Measurements from ENCODE around the gene RPL23. TPM values are rescaled to one million over a fixed set of nuclear protein-coding genes. Genes with fewer than 3 reads are reported as not detected.

The RPL23 gene
- total RNA-seq, 1 experiment from 2014 or later, result 1,631 TPM

DNA sequence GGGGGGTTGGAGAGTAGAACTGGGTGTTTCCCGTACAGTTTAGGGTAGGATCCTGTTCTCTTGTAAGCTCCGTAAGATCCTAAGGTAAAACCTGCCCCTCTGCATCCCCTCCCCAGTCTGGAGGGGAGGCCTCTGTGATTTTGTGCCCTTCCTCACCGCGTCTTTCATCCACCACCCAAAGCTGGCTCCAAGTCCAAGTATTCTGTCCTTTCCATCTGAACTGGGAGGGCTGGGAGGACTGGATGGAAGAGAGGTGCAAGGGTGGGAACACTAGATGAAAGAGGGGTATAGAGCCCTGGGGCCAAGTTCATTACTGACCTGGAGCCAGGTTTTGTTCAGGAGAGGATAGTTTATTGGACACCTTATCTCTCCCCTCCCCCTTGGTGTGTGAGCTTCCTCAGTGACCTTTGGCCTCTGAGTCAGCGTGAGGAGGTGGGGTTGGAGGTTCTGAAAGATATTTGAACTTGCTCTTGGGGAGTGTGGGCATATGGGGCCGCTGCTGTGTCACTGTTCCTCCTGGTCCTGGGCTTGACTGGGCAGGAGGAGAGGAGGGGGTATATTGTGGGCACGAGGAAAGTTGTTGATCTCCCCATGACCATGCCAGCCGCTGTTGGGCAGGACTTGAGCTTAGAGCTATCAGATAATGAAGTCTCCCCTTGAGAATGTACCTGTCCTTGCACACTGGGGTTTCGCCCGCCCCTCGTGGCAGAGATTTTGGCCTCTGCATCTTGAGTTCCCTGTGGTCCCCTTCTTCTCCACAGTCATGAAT, 17.9 kb upstream of the RPL23 start:
- DNase-seq (ENCODE audit: low read depth, low spot score) (no peak), ATAC-seq (peak; percentile 22)
- Histone ChIP-seq H3K9me3 (ENCODE audit: control insufficient read depth in 1 of 2, insufficient read depth in 1 of 2, low read depth in 1 of 2, low read length in 2 of 2) (no peaks in the 10 kb centered on the region), H4K20me1 (ENCODE audit: insufficient read depth) (no peaks in the 10 kb centered on the region), H3K9ac (ENCODE audit: low read length) (peak overlapping the region; percentile 74), H3K27ac (ENCODE audit: low read depth, low read length) (peak overlapping the region; percentile 97), H3K4me3 (replicated peaks in 1 of 2; ENCODE audit: low read depth in 1 of 2, low read length in 2 of 2) (peak overlapping the region; percentile 83 to 98), H3K27me3 (ENCODE audit: insufficient read depth, low read length) (no peaks in the 10 kb centered on the region), H3K4me1 (ENCODE audit: control insufficient read depth in 1 of 2, insufficient read depth in 2 of 2, low read length in 2 of 2) (peaks cover 61 to 82% of the 10 kb centered on the region in 2 experiments), H3K36me3 (ENCODE audit: control insufficient read depth in 1 of 2, insufficient read depth in 2 of 2, low read length in 2 of 2) (no peaks in the 10 kb centered on the region), H3K79me2 (ENCODE audit: insufficient read depth, low read length) (peaks cover 61% of the 10 kb centered on the region), H3K9me2 (ENCODE audit: insufficient read depth) (no peaks in the 10 kb centered on the region), H2AFZ (ENCODE audit: low read depth, low read length, poor library complexity, severe bottlenecking) (no peak overlapping the region), H3K4me2 (ENCODE audit: low read length) (peak overlapping the region; percentile 85)
- BruUV-seq (replicated peaks), result no TSS peak
- CTCF ChIA-PET, result interaction anchor here (0.6 to 1.6 kb wide), 6 partner anchors 10 to 293 kb away, joined by 3 to 5 read pairs (median 3); no protein-coding TSS in a partner anchor
- RAD21 ChIA-PET (ENCODE audit: low non-redundant PET in 1 of 2, low total read pairs in 2 of 2, uncharacterized antibody in 2 of 2, unreplicated experiment in 2 of 2), result no interaction called here
- POLR2A ChIA-PET, result interaction anchor here (0.7 to 2.8 kb wide), 9 partner anchors 9 to 307 kb away, joined by 3 to 20 read pairs (median 4); partner anchors contain the start of genes CWC25 and RPL23
- intact Hi-C loops (cut with micrococcal nuclease), result no loop called here
- TF ChIP-seq SP1 (IDR thresholded peaks at IDR 0.05; ENCODE audit: low read depth), result peak; percentile 64
- no peak for TF ChIP-seq ZNF274 (IDR thresholded peaks at IDR 0.05; ENCODE audit: low read depth, low read length)
- no peak for TF ChIP-seq EZH2phosphoT487 (IDR thresholded peaks at IDR 0.05; ENCODE audit: borderline replicate concordance)
- TF ChIP-seq RAD21 (IDR thresholded peaks at IDR 0.05; ENCODE audit: low read depth), result peak; percentile 66; the same call in 1 of the 2 replicates
- TF ChIP-seq SIN3A (IDR thresholded peaks at IDR 0.05; ENCODE audit: low read depth), result no peak
- TF ChIP-seq POLR2A (IDR thresholded peaks at IDR 0.05; ENCODE audit: borderline replicate concordance, extremely low read depth, insufficient read depth, insufficient read length), result peak; percentile 41
- TF ChIP-seq JUND (IDR thresholded peaks at IDR 0.05), result peak; percentile 71
- peak; percentile 67 for TF ChIP-seq TCF7L2 (IDR thresholded peaks at IDR 0.05; ENCODE audit: borderline replicate concordance, extremely low read depth, insufficient read depth, insufficient read length)
- TF ChIP-seq, protein P1, sequence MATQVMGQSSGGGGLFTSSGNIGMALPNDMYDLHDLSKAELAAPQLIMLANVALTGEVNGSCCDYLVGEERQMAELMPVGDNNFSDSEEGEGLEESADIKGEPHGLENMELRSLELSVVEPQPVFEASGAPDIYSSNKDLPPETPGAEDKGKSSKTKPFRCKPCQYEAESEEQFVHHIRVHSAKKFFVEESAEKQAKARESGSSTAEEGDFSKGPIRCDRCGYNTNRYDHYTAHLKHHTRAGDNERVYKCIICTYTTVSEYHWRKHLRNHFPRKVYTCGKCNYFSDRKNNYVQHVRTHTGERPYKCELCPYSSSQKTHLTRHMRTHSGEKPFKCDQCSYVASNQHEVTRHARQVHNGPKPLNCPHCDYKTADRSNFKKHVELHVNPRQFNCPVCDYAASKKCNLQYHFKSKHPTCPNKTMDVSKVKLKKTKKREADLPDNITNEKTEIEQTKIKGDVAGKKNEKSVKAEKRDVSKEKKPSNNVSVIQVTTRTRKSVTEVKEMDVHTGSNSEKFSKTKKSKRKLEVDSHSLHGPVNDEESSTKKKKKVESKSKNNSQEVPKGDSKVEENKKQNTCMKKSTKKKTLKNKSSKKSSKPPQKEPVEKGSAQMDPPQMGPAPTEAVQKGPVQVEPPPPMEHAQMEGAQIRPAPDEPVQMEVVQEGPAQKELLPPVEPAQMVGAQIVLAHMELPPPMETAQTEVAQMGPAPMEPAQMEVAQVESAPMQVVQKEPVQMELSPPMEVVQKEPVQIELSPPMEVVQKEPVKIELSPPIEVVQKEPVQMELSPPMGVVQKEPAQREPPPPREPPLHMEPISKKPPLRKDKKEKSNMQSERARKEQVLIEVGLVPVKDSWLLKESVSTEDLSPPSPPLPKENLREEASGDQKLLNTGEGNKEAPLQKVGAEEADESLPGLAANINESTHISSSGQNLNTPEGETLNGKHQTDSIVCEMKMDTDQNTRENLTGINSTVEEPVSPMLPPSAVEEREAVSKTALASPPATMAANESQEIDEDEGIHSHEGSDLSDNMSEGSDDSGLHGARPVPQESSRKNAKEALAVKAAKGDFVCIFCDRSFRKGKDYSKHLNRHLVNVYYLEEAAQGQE (IDR thresholded peaks at IDR 0.05; ENCODE audit: low read depth), result no peak
- no peak for TF ChIP-seq ELF1 (IDR thresholded peaks at IDR 0.05; ENCODE audit: borderline replicate concordance, low read depth)
- TF ChIP-seq, protein P2, sequence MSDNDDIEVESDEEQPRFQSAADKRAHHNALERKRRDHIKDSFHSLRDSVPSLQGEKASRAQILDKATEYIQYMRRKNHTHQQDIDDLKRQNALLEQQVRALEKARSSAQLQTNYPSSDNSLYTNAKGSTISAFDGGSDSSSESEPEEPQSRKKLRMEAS (IDR thresholded peaks at IDR 0.05), result peak; percentile 42; the same call in 1 of the 2 replicates
- TF ChIP-seq FOSL1 (IDR thresholded peaks at IDR 0.05; ENCODE audit: low read depth), result peak; percentile 78
- TF ChIP-seq, protein P3, sequence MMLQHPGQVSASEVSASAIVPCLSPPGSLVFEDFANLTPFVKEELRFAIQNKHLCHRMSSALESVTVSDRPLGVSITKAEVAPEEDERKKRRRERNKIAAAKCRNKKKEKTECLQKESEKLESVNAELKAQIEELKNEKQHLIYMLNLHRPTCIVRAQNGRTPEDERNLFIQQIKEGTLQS (IDR thresholded peaks at IDR 0.05), result no peak
- peak; percentile 54 for TF ChIP-seq POLR2AphosphoS5 (IDR thresholded peaks at IDR 0.05; ENCODE audit: low read depth, low read length)
- no peak for TF ChIP-seq CEBPB (IDR thresholded peaks at IDR 0.05; ENCODE audit: low read depth)
- no peak for TF ChIP-seq EZH2 (IDR thresholded peaks at IDR 0.05)
- TF ChIP-seq EGR1 (IDR thresholded peaks at IDR 0.05; ENCODE audit: low read depth), result peak; percentile 47; the same call in 1 of the 2 replicates
